ENCODE results near the gene VPS41.
"Not testable (repeated sequence)": the region's sequence is repeated elsewhere in the genome, so short reads cannot be mapped to it uniquely, and the experiment has no call there.

VPS41 gene

DNA sequence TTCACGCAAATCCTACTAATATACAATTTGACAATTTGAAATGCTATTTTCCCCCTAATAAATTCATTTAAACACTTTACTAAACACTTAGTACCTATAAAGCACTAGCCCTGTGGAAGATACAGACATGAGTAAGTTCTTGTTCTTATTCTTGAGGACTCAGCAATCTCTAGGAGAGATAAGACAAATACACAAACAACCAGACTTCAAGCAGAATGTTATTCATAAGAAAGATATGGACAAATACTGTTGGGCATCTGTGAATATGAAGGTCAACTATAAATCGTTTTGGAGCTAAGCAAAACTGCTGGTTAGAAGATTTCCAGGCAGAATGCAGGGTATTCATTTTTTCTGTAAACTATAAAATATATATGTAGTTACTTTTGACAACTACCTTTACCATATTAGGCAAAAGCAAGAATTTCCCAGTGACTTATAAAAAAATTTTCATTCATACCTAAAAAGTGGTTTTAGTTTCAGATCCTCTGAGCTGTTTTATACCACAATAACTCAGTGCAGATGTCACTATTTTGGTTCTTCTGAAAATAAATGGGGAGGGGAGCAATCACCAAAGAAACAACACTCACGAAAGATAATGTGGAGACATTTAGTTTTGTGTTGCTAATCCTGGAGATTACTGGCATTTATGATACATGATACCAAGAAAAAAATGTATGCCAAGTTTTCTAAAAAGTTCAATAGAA lies 3.8 kb downstream of the VPS41 start:
- no peak for DNase-seq

DNA sequence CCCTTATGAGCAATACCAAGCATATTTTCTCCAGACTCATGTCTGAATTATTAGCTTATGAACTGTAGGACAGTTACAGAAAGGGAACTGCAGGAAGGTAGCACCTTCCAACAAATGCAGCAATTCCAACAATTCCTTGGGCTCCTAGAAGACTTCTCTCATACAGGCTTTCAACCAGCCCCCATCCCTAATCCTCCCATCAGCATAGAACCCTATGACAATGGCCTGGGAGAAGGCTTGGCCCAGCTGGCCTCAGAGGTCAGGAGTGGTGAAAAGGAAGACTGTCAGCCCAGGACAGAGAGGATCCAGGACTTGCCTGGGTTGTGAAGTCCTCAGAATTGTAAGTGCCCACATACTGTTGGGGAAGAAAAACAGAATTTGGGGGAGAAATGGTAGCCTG lies 5.9 kb downstream of the VPS41 start:
- DNase-seq: no peak

DNA sequence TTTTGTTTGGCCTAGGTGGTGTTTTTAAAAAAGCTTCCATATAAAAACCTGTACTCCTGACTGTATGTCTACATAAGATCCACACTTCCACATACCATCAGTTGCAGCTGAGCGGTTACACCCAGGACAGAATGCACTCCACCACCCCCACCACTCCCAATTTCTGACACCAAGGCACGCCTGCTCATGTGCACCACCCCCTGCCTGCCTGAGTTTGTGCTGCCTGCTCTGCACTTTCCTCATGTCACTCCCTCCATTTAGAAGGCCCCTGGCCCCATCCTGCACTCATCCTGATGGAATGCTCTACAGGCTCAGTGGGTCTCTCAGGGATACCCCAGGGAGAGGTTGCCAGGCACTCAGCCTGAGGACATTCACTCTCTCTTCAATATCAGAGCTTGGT lies 6.5 kb downstream of the VPS41 start:
- no peak for DNase-seq

DNA sequence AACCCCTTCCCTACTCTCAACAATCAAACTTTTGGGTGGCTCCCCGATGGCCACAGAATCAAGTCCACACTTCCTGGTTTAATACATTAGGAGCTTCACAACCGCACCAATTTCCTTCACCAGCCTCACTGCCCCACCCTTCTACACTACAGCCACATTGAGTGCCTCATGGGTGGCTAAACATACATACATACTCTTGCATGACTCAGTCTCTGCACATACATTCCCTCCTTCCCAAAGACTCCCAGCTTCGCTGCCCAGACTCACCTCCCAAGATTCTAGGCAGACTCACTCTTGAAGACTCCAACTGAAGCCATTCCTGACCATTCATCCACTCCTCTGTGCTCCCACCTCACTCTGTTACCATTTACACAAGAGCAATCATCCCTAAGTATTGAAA lies 15.9 kb downstream of the VPS41 start:
- DNase-seq: no peak

DNA sequence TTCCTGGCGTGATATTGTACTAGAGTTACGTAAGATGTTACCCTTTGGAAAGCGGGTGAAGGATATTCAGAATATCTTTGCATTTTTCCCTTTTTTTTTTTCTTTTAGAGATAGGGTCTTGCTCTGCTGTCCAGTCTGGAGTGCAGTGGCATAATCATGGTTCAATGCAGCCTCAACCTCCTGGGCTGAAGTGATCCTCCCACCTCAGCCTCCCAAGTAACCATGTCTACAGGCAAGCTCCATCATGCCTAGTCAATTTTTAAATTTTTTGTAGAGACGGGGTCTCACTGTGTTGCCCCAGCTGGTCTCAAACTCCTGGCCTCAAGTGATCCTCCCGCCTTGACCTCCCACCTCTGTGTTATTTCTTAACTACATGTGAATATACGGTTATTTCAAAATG lies 18.4 kb downstream of the VPS41 start:
- DNase-seq: no peak

DNA sequence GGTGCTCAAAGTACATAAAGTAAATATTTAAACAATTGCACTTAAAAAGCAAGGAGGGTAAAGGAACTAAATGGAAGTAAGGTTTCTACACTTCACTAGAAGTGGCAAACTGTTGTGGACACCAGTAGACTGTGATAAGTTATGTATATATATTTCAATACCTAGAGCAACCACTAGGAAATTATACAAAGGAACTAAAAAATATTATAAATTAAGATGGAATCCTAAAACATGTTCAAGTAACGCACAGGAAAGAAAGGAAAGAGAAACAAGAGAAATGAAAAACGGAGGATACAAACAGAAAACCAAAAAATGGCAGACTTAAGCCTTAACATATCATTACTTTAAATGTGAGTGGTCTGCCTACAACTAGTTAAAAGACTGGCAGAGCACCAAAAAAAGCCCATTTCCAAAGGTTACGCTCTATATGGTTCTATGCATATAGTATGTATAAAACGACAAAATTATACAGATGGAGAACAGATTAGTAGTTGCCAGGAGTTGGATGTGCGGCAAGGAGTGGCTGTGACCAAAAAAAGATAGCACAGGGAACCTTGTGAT lies 19.0 kb downstream of the VPS41 start:
- DNase-seq: no peak

DNA sequence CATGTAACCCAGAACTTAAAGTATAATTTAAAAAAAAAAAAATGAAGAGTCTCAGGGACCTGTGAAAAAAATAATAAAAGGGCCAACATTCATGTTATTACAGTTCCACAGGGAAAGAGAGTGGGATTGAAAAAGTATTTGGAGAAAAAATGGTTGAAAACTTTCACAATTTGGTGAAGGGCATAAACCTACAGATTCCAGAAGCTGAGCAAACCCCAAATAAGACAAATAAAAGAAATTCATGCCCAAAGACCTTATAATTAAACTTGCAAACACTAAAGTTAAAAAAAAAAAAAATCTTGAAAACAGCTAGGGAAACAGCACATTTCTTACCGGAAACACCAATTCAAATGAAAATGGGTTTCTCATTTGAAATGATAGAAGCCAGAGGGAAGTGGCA lies 19.9 kb downstream of the VPS41 start:
- DNase-seq: no peak

DNA sequence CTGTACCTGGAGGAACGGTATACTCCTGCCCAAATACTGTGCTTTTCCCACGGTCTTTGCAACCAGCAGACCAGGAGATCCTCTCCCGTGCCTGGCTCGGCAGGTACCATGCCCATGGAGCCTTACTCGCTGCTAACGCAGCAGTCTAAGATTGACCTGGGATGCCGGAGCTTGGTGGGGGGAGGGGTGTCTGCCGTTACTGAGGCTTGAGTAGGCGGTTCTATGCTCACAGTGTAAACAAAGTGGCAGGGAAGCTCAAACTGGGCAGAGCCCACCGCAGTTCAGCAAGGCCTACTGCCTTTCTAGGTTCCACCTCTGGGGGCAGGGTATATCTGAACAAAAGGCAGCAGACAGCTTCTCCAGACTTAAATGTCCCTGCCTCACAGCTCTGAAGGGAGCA lies 22.7 kb downstream of the VPS41 start:
- DNase-seq: no peak

DNA sequence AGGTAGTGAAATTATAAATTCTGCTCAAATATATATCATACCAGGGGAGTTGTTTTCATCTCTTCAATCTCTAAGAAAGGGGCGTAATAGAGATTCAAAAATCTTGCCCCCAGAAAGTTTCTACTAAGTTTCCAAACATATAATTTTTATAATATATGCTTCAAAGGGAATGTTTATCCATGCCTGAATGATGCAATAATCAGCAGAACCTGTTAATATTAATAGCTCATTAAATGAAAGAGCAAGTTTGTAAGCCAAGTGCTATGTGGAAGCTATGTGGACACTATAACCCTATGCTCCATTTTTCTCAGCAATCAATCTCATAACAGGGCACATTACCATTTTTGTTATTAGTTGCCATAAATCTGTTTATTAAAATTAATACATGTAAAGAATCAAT lies 25.3 kb downstream of the VPS41 start:
- DNase-seq: no peak

DNA sequence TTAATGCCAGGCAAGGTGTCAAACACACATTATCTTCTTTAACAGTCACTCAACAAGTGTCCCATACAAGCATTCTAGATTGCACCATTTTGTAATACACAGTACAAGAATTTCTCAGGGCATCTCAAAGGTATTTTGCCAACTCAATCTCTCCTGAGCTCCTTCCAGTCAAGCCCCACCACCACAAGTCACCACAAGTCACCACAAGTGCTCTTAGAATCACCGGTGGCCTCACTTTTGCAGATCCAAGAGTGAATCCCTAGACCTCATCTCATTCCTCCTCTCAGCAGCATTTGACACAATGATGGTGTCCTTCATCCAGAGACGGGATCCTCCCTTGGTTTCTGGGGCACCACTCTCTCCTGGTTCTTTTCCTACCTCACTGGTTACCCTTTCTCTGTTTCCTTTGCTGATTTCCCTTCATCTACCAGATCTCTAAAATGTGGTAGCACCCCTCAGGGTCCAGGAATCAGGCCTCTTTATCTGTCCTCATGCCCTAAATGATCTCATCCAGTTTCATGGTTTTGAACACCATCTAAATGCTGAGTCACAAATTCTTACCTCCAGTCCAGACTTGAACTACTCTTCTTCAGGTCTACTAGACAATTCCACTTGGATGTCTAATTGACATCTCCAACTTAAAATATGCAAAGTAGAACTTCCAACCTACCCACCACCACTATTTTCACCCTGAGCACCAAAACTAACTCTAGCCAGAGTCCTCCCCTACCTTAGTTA lies 26.9 kb downstream of the VPS41 start:
- DNase-seq: no peak

DNA sequence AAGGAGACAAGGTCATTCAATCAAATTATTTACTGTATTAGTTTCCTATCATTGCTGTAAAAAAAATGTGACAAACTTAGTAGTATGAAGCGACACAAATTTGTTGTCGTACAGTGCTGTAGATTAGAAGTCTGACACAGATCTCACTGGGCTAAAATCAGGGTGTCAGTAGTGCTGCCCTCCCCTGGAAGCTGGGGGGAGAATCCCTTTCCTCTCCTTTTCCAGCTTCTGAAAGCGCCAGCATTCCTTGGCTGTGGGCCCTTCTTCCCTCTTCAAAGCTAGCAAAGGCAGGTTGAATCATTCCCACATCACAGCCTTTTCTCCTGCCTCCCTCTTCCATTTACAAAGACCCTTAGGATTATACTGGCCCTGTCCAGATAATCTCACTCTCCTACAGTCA lies 28.0 kb downstream of the VPS41 start:
- DNase-seq: no peak

DNA sequence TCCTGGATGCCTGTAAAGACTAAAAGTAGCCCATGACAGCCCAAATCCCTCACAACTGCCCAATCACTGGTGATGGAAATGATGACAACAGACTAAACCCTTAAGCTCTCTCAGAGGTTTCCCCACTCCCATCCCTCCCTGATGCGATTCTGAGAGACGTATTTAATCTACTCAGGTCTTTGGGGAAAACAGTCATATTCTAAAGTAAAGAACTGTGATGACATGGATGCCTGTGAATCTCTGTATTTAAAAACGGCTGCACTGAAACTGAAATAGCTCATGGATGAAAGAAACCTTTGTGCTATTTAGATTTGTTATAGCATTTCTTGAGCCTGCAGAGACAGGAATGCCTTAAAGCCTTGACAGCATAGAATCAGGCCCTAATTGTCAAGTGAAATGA lies 28.5 kb downstream of the VPS41 start:
- DNase-seq: no peak

DNA sequence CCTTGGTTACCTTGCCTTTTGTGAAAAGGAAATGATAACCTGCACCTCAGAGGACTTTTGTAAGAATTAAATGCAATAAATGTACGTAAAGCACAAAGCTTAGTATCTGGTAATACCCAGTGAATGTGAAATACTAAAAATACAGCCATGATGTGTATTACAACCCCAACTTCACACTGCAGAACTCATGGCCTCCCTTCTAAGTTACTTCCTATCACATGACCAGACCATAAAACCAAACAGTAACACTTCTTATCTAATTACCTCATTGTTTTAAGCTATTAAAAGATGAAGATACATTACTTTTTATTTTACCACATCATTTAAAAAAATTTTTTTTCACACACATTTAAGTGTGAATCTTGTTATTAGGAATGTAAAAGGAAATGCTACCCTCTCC lies 29.0 kb downstream of the VPS41 start:
- no peak for DNase-seq

DNA sequence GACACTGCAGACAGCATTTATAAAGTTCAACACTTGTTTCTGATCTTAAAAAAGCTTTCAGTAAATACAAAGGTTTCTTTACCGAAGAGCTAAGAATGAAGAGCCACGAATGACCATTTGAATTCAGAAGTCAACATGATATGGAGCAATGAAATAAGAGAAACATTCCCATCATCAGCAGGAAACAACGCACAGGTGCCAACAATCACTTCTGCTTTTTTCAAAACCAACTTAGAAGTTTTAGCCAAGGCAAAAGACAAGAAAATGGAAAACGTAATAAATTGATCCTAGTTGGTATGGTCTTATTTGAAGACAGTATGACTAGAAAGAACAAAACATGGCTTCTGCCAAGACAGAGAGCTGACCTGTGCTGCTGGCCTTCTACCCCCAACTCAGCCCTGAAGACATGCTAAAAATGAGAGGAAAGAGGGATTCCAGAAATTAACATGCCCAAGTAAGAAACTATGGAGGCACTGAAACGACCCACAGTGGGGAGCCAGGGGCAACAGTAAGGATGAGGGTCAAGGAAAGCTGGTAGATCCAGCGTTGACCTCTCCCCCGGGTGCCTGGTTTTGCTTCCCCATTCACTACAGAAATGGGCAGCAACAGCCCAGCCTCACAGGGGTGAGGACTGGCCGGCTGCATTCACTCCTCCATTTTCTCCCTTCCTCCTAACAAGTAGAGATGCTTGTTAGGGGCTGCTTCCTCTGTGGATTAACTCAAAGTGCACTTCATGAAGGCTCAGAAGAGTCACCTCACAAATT lies 30.1 kb downstream of the VPS41 start:
- DNase-seq: no peak

DNA sequence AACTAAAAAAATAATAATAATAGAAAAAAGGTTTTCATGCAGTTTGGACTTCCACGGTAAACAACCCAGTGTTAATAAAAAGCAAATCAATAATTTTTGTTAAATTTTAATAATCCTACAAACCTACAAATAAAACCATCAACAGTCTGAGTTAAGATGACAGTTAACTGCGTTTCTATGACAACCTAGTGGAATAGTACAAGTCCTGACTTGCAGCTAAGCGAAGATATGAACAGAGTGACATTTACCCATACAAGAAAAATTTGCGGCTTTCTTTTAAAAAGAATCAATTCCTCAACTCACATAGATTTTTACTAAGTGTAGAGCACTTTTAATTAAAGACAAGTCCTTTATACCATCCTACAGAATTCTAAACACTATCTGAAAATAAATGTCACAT lies 35.6 kb downstream of the VPS41 start:
- no peak for DNase-seq

DNA sequence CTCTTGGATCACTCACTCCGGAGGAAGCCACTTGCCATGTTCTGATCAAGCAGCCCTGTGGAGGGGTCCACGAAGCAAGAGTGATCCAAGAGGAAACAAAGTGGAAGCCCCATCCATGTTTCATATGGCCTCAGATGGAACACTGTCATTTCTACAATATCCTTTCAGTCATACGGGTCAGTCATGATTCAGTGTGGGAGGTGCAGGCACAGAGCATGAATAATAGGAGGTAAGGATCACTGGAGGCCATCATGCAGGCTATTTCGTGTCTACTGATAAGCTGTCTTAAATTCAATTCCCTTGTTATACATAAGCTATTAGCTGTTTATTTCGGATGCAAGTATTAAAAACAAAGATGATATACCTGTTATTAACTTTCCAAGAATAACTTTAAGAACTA lies 36.8 kb downstream of the VPS41 start:
- DNase-seq: no peak

DNA sequence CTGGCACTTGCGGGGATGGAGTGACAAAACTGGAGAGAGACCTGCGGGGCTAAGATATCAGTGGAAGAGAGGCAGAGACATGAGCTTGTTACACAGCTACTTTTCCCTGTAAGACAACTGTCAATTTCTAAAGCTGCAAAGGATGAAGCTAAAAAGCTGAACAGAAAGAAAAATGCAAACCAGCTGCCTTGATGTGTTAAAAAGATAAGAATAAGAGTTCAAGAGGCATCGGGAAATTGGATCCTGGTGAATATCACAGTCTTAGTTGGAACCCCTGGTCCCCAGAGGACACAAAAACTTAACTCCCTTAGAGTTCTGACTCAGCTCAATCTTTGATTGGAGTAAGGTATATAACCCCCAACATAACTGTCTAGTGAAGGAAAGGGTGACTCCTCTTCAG lies 38.8 kb downstream of the VPS41 start:
- no peak for DNase-seq

DNA sequence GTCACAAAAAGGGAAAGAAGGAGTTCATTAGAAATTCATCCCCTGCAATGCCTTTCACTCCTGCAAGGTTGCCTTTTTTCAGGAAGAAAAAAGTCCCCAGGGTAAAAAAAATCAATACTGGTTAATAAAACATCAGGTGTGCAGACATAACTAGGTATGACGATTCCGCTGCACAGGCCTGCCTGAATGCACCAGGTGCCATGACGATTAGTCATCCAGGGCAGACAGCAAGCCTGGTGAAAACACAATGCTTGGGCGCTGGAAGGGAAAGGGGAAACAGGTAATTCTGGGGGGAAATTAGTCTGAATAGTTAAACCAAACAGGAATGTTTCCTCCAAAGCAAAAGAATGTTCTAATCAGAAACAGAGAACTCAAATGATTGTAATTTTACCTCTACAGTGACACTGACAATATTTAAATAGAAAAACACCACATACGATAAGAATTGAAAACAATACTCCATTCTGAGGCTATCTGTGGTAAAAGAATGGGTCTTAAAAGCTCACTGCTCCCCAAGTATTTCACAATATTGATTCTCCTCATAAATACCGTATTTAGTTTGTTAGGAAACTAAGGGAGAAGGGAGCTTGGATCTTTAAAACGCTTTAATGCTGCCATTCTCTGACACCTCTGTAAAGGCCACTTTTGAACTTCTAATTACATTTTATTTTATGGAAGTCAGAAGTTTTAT lies 45.2 kb downstream of the VPS41 start:
- peak; percentile 41 for DNase-seq

DNA sequence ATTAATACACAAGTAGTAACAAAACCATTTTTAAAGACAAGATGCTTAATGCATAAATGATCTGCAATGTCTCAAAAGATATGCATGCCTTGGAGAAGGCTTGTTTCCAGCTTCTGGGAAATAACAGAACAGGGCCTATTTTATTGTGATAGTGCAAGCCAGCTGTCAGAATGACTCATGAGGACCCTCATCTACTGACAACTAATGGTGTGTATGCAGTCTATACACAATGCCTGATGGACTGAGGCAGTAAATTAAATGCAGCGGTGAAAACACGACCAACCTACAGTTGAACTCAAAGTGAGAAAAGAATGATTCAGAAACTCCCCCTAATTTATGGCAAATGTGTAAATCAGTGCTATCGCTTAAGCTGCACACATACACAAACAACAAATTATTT lies 46.3 kb downstream of the VPS41 start:
- DNase-seq: no peak

DNA sequence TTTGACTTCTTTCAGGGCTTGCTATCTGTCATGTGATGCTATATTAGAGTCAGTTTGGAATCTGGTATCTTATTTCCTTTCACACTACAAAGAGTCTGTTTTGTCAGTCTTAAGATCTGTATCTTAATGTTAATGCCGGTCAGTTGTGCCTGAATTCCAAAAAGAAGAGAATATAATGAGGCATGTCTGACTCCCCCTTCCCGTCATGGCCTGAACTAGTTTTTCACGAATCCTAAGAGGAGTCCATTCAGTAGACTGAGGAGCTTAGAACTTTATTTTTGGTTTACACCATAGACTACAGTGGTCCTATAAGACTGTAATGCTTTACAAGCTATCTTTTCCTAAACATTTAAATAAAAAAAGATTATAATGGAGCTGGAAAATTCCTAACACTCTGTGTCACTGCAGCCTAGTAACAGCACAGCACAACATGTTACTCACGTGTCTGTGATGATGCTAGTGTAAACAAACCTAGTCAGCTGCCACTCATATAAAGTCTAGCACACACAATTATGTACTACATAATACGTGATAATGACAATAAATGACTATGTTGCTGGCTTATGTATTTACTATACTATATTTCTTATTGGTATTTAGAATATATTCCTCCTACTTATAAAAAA lies 50.6 kb downstream of the VPS41 start:
- peak; percentile 55 for DNase-seq

DNA sequence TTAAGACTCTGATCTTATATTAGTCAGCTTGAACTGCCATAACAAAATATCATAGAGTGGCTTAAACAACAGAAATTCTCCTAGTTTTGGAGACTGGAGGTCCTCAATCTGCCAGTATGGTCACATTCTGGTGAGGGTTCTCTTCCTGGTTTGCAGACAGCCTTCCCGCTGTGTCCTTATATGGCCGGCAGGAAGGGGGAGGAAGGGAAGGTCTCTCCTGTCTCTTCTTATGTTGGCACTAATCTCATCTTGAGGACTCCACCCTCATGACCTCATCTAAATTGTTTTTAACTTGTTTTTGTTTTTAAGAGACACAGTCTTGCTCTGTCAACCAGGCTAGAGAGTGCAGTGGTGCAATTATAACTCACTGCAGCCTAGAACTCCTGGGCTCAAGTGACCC lies 53.1 kb downstream of the VPS41 start:
- DNase-seq: no peak

DNA sequence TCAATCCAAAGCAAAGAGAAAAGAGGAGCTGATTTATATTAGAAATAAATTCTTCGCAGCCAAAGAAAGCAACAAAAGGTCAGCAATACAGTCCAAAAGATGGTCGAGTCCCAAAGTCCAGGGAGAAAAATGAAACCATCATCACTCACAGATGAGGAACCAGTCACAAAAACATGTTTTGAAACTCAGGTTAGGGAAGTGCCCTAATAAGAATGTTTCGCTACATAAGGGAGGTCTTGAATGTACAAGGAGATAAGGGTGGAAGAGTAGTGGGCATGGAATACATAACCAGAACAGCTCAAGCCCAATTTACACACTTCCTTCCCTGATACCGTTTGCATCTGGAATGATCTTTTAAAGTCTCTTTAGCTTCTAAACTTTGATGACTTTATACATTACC lies 53.6 kb downstream of the VPS41 start:
- DNase-seq: no peak

DNA sequence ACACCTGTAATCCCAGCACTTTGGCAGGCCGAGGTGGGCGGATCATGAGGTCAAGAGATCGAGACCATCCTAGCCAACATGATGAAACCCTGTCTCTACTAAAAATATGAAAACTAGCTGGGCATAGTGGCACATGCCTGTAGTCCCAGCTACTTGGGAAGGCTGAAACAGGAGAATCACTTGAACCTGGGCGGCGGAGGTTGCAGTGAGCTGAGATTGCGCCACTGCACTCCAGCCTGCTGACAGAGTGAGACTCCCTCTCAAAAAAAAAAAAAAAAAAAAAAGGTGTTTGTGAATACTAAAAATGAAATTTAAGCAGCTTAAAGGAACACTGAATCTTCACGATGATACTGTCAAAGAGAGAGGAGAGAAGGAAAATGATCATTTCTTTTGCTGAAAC lies 54.0 kb downstream of the VPS41 start:
- DNase-seq: not testable (repeated sequence)

Measured in NCI-H748 treated with DMSO at 0.1 percent for 48 hours (cell line).